Measurements from ENCODE around the gene SIN3B. TPM values are rescaled to one million over a fixed set of nuclear protein-coding genes. Genes with fewer than 3 reads are reported as not detected.

Gene SIN3B
- total and polyA plus RNA-seq, 9 of the 15 experiments (the other 6 are each of a cell fraction or from before 2014, with no cell fraction given): 0.51 to 34.2 (median 14.3) TPM

DNA sequence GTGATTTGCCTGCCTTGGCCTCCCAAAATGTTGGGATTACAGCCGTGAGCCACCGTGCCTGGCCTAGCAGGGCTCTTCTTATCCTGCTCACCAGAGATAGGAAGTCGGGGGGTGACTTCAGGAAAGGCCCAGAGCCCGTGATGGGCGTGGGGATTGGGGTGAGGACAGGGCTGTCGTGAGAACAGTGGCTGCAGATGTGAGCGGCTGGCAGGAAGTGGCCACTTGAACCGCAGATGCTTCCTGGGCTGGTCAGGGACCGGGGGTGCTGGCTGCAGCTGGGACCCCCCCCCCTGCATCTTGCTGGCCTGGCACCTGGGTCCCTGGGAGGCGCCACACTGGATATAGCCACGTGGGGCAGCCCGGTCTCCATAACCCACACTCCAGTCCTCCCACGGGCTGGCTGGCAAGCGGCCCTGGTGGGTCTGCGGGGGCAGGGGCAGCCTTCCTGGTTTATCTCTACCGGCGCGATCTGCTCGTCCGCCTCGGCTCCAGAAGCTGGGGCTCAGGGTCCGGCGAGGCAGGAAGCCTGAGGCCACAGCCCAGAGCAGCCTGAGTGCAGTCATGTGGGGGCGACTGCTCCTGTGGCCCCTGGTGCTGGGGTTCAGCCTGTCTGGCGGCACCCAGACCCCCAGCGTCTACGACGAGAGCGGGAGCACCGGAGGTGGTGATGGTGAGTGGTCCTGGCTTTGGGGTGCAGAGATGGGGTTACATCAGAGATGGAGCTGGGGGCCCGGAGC, 59.6 kb downstream of the SIN3B start, which contains the start of gene F2RL3 (continued):
- peak; percentile 37 for TF ChIP-seq RB1 (IDR thresholded peaks at IDR 0.05; ENCODE audit: low read depth)
- no peak for TF ChIP-seq NFE2L1 (tag; IDR thresholded peaks at IDR 0.05; ENCODE audit: borderline replicate concordance, low read depth)
- no peak for TF ChIP-seq ZNF217 (CRISPR knock-in tag; IDR thresholded peaks at IDR 0.05)
- TF ChIP-seq, protein P1, sequence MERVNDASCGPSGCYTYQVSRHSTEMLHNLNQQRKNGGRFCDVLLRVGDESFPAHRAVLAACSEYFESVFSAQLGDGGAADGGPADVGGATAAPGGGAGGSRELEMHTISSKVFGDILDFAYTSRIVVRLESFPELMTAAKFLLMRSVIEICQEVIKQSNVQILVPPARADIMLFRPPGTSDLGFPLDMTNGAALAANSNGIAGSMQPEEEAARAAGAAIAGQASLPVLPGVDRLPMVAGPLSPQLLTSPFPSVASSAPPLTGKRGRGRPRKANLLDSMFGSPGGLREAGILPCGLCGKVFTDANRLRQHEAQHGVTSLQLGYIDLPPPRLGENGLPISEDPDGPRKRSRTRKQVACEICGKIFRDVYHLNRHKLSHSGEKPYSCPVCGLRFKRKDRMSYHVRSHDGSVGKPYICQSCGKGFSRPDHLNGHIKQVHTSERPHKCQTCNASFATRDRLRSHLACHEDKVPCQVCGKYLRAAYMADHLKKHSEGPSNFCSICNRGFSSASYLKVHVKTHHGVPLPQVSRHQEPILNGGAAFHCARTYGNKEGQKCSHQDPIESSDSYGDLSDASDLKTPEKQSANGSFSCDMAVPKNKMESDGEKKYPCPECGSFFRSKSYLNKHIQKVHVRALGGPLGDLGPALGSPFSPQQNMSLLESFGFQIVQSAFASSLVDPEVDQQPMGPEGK (CRISPR knock-in tag; IDR thresholded peaks at IDR 0.05; ENCODE audit: borderline replicate concordance): peak; percentile 70; the same call in 1 of the 2 replicates
- TF ChIP-seq ZNF583 (CRISPR knock-in tag; IDR thresholded peaks at IDR 0.05): peak; percentile 86; the same call in 1 of the 2 replicates
- TF ChIP-seq ETV1 (tag; conservative IDR thresholded peaks at IDR 0.05; ENCODE audit: low read depth): peak; percentile 97
- TF ChIP-seq DNMT1 (IDR thresholded peaks at IDR 0.05): no peak
- peak; percentile 75 for TF ChIP-seq NFIC (IDR thresholded peaks at IDR 0.05)
- TF ChIP-seq SMC3 (conservative IDR thresholded peaks at IDR 0.05; ENCODE audit: insufficient read depth, low read depth, low read length): no peak
- TF ChIP-seq ILK (tag; IDR thresholded peaks at IDR 0.05; ENCODE audit: borderline replicate concordance, low read depth): no peak
- no peak; the same call in 1 of the 2 replicates for TF ChIP-seq CHD2 (IDR thresholded peaks at IDR 0.05; ENCODE audit: low read depth, low read length)
- peak; percentile 81 for TF ChIP-seq ZBTB17 (CRISPR knock-in tag; IDR thresholded peaks at IDR 0.05)
- TF ChIP-seq, protein P2, sequence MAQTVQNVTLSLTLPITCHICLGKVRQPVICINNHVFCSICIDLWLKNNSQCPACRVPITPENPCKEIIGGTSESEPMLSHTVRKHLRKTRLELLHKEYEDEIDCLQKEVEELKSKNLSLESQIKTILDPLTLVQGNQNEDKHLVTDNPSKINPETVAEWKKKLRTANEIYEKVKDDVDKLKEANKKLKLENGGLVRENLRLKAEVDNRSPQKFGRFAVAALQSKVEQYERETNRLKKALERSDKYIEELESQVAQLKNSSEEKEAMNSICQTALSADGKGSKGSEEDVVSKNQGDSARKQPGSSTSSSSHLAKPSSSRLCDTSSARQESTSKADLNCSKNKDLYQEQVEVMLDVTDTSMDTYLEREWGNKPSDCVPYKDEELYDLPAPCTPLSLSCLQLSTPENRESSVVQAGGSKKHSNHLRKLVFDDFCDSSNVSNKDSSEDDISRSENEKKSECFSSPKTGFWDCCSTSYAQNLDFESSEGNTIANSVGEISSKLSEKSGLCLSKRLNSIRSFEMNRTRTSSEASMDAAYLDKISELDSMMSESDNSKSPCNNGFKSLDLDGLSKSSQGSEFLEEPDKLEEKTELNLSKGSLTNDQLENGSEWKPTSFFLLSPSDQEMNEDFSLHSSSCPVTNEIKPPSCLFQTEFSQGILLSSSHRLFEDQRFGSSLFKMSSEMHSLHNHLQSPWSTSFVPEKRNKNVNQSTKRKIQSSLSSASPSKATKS (CRISPR knock-in tag; IDR thresholded peaks at IDR 0.05): no peak
- no peak for TF ChIP-seq HSF4 (CRISPR knock-in tag; IDR thresholded peaks at IDR 0.05; ENCODE audit: borderline replicate concordance)
- peak; percentile 66; the same call in 1 of the 2 replicates for TF ChIP-seq LCOR (CRISPR knock-in tag; IDR thresholded peaks at IDR 0.05)
- 0 out of 4 replicates have a peak, but pooled peaks of 1 of the 2 experiments have one; percentile 26 for TF ChIP-seq FOXA3 (CRISPR knock-in tag; conservative IDR thresholded peaks at IDR 0.05 in 1 of 2, IDR thresholded peaks at IDR 0.05 in 1 of 2)
- TF ChIP-seq ASH1L (IDR thresholded peaks at IDR 0.05; ENCODE audit: borderline replicate concordance, low read depth, partially characterized antibody): no peak
- TF ChIP-seq, protein P3, sequence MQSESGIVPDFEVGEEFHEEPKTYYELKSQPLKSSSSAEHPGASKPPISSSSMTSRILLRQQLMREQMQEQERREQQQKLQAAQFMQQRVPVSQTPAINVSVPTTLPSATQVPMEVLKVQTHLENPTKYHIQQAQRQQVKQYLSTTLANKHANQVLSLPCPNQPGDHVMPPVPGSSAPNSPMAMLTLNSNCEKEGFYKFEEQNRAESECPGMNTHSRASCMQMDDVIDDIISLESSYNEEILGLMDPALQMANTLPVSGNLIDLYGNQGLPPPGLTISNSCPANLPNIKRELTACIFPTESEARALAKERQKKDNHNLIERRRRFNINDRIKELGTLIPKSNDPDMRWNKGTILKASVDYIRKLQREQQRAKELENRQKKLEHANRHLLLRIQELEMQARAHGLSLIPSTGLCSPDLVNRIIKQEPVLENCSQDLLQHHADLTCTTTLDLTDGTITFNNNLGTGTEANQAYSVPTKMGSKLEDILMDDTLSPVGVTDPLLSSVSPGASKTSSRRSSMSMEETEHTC (IDR thresholded peaks at IDR 0.05): no peak
- TF ChIP-seq LEF1 (IDR thresholded peaks at IDR 0.05): 0 out of 2 replicates have a peak, but pooled peaks have one; percentile 21
- TF ChIP-seq HDAC2 (IDR thresholded peaks at IDR 0.05): peak; percentile 48; the same call in 1 of the 2 replicates
- TF ChIP-seq ZNF3 (CRISPR knock-in tag; IDR thresholded peaks at IDR 0.05): no peak
- TF ChIP-seq KDM1A (IDR thresholded peaks at IDR 0.05): no peak
- TF ChIP-seq BRD9 (IDR thresholded peaks at IDR 0.05; ENCODE audit: low read depth, partially characterized antibody): no peak
